Stimulated activated CD8-positive, alpha-beta memory T cell treated with anti-CD3 and anti-CD28 coated beads, Interleukin-2, amount 100 ng/mL, for 48 hours (primary cell): ENCODE measurements around the gene ELMO1.
A peak's percentile ranks its signal among the peaks of the same experiment; 100 is the strongest.

Experiments used
- DNase-seq, 2 donors: peaks; one replicate each; pipeline ENCODE4 v3.0.0-alpha.2; 2020; ENCODE audit warnings: low read depth in 2 of 2

ELMO1 gene

DNA sequence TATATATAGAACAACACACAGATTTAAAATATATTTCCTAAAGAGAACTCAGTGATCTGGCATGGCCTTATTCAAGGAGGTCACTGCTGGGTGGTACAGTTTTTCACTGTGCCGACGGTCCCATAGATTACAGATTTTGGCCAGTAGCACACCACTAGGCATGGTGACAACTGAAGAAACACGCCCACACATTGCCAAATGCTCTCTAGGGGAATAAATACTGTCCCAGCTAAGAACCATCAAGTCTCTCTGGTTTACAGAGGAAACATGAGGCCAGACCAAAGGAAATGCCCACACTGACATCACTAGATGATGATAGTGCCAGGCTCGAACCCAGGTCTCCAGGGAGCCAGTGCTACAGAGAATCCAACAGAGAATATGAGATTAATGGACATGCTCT, 316.8 kb downstream of the ELMO1 start:
- DNase-seq, result no peak

DNA sequence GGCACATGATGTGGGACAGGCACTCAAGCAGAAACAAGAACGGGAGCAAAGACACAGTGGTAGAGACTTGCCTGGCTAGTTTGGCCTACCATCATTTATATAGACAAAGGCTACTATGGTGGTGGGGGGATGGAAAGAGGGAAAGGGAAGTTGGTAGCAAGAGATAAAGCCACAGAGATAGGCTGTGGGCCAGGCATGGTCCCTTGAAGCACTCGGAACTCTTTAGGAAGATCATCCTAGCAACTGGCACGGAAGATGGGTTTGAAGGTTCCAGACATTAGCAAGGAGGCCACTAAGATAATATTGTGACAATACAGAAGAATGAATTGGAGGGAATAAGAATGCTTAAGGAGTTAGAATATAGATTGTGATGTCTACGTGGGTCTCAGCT, 319.6 kb downstream of the ELMO1 start:
- DNase-seq, result no peak

- DNase-seq, result no peak
These were observed 320.2 kb downstream of the ELMO1 start for GRCh38 chr7:37128327-37129034.

DNA sequence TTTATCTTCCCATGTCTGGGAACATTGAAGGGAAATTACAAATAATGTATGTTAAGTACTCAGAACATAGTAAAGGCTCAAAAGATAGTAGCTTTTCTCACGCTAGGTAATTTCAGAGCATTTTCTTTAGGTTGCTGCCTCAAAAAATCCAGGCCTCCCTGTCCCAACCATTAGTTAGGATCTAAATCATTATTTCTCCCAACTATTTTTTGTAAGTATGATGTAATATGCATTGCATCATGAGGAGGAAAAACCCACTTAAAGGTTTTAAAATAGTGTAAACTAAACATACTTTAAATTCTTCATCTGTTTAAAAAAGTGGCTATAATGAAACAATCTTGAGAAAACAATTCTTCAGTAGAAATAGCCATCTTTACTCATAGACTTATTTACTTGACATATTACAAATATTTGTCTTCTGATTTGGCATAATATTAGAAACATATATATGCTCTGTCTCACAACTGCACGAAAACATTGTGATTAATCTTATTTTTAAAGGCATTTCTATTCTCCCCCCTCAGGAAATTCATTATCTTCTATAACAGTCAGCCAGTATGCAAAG, 329.3 kb downstream of the ELMO1 start:
- DNase-seq, result no peak

DNA sequence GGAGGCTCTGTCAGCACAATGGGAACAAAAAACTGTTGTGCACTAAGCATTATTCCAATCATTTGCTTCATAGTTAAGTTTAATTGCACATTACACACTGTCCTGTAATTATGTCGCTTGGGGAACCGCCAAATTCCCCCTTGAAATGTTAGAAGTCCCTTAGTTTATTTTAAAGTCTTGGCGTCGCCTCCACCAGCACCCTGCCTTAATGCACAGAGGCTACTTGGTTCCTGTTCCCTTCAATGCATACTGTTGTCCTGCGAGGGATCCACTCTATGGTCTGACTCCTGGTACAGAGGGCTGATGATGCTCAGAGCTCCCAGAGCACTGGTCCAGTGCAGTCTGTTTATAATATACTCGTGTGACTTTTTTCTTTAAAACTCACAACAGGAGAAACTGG, 330.7 kb downstream of the ELMO1 start:
- no peak for DNase-seq

DNA sequence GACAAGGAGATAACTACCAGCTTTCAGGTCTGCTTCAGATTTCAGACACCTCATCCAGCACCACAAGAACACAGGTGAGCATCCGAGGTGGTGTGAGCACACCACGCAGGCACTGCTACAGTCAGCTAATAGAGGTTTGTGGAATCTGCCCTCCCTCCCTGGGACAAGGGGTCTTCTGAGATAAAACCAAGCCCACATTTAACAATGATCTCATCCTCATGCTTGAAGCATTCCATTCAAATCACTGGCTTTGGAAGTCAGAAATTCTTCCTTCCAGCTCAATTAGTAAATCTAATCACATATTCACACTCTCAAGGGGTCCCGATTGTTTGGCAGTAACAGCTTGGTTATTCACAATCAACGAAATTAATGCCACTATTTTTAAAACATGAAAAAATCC, 331.4 kb downstream of the ELMO1 start:
- DNase-seq, result no peak

DNA sequence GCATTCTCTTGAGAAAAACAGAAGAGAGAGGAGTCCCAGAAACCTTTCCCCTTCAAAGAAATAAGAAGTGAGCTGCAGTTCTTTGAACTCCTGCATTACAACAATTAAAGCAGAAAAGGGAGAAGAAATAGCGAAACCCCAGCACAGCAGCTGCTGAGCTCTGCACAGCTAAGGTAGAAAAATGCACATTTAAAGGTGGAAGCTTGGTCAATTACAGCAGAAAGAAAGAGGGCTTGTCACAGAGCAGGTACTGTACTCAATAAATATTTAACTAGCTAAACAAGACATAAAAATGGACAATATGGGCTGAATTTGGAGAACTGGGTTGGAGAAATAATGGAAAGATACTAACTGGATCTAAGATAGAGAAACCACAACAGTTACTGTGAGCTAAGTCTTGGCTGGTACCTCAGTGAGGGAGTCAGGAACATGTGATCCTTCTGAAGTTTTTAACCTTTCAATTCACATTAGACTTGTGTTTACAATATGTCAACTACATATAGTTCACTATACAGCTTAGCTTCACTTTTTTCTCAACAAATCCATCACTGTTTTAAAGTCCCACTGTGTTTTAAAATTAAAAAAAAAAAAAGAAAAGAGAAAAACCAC, 332.5 kb downstream of the ELMO1 start:
- DNase-seq, result no peak

GRCh38 chr7:37113661-37114355, 334.9 kb downstream of the ELMO1 start:
- DNase-seq, result no peak

DNA sequence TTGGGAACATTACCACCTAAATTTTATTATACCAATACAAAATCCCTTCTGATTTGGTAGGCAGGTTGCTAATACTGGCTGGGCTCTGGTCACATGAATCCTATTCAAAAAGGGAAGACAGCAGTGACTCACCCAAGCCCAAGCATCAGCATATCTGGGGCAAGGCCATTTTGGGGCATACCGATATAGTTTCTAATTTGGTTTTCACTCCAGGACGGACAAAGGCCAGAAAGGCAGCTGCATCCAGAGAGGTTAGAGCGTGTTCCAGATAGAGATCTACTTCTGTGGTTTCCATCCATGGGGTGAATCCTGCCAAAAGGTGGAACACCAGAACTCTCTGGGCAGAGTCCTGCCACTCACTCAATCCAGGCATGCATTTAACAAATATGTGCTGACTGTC, 335.8 kb downstream of the ELMO1 start:
- DNase-seq, result no peak

DNA sequence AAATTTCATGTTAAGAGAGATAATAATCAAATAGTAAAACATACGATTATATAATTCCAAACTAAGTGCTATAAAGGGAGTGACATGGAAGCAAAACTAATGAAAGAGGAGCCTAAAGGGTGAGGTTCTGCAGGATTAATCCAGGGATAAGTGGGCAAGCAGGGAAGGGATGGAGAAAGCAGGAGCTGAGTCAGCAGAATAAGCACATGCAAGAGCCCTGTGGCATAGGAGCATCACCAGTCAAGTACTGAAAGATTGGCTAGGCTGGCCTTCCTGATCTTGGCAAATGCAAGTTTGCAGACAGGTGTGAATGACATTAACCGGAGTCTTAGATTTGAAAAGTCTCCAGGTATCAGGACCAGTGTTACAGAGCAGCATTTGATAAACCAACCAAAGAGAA, 336.4 kb downstream of the ELMO1 start:
- DNase-seq, result no peak

- DNase-seq, result no peak
These were observed 337.2 kb downstream of the ELMO1 start for GRCh38 chr7:37111459-37111858.

DNA sequence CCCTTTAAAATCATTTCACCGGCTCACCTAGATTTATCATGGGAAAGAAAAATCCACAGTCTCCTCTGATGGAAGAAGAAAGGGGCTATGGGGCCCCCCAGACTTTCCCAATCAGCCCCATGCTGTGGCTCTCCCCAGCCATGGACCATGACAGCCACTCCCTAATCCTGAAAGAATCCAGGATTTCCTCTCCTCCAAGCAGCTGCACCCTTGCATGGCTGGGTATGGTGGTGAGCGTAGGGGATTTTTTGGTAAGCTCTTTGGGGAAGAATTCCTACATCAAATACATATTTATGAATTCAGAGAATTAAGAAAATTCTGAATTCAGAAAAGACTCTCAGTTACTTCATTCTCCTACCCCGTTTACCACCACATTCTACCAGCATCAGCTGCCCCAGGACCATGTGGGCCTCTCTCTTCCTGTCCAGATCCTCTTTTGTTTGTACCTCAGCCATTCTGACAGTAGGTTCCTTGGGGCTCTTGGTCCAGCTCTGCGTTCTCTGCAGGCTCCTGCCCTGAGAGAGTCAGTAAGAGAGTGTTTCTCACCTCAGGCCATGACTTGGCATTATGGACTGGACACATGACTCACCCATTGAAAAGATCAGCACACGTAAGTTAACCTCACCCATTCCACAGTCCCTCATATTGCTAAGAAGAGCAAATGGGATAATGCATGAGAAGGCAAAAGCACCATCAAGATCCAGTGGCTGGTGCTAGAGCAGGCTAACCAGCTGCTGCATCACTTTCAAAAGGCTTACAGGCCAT, 337.8 kb downstream of the ELMO1 start:
- no peak for DNase-seq

GRCh38 chr7:37109843-37110242, 338.8 kb downstream of the ELMO1 start:
- no peak for DNase-seq

DNA sequence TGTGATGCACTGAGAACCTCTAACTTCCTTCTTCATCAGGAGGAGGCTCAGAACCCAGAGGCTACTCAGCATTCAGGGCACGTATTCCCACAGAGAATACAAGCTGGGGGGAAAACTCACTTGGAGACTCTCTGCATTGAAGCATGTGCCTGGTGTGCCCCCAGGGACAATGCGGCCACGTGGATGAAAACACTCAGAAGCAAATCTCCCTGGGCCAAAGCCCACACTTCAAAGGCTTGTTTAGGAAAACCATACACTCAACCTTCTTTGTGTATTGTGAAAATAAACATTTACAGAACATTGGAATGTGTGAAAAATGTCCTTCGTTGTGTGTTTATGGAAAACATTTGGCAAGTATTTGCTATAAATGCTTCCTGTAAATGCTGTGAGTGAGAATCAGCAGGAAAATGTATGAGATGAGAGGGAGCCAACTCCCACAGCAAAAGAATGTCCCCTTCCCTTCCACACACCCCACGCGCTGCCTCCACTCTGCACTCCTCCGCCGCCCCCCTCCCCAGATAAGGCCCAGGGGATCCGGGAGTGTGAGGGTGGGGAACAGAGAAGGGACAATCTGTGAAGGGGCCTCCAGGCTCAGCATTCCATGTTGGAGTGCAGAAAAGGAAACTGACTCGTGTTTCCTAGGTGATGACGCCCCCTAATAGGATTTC, 339.5 kb downstream of the ELMO1 start:
- DNase-seq, result no peak

- peak in 1 of 2 donors; percentile 1 for DNase-seq
These were observed 340.0 kb downstream of the ELMO1 start for GRCh38 chr7:37108615-37109014.

DNA sequence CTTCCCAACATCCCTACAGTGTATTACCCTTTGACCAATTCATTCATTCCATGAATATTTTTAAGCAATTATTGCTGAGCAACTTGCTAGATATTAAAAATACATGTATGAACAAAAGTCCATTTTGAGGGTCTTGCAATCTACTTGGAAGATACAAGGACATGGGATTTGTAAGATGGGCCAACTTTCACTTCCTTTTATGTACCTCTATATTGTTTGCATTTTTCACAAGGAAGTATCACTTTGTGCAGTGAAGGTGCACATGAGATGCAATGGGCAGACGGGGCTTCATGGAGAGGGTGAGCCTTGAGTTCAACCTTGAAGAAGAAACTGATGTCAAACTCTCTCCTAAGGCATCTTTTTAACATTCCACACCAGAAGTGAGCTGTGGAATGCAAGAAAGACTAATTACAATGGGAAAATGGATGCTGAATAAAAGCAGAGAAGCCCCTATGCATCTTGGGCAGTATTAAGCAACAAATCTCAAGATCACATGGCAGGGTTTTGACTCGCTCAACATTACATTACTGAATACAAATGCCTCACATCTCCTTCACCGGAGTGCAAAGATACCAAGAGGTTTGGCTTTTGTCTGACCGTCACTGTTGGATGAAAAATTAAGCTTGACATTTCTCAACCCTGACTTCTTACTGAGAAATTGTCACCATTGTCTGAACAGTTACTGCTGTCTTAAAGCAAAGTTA, 341.5 kb downstream of the ELMO1 start:
- DNase-seq, result no peak

GRCh38 chr7:37105762-37106161, 342.9 kb downstream of the ELMO1 start:
- no peak for DNase-seq

DNA sequence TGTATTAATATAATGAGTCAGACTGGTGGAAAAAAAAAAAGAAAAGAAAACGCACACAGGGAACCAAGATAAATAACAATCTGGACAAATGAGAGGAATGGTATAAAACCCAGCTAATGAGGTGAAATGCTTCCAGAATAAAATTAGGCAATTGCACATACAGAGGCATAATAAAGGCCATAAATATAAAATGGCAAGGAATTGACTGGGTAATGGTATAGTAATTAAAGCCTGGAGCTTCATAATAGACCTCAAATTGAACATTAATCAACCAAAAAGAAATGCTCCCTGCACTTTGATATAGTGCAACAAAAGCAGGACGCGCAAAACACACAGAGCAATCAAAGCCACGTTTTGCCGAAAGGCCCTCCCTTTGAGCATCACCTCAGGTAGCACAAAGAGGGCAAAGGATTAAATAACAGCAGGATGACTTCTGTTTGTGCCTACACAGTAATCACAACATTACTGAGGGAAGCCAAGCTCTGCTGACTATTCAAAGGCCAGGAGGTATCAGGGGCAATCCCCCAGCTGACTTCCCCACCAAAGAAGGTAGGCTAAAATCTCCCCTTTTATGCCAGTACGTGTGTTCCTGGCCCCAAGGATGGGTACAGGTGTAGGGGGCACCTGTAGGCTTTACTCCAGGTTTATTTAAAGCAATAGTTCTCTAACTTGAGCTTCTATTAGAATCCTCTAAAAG, 343.7 kb downstream of the ELMO1 start:
- DNase-seq, result no peak

GRCh38 chr7:37102518-37103137, 346.0 kb downstream of the ELMO1 start:
- DNase-seq, result no peak
